Immature natural killer cell (primary cell): ENCODE data around the gene CCL26. TPM values are rescaled to one million over a fixed set of nuclear protein-coding genes. Genes with fewer than 3 reads are reported as not detected.
A peak's percentile ranks its signal among the peaks of the same experiment; 100 is the strongest.
"Not testable (repeated sequence)": the region's sequence is repeated elsewhere in the genome, so short reads cannot be mapped to it uniquely, and the experiment has no call there.

Experiments
- DNase-seq, 3 donors: peaks; one replicate each; pipeline ENCODE4 v3.0.0; 2022; ENCODE audit warnings: mixed read lengths in 1 of 3
- H3K27ac Mint-ChIP-seq, 6 donors: one replicate each; pipeline ENCODE4 v1.8.0; 2020; ENCODE audit warnings: mixed read lengths in 6 of 6, mild to moderate bottlenecking in 5 of 6, inconsistent platforms in 4 of 6, moderate library complexity in 3 of 6
- H3K27me3 Mint-ChIP-seq, 3 donors: one replicate each; pipeline ENCODE4 v1.8.0; 2020 to 2021; ENCODE audit warnings: low read depth in 3 of 3, mild to moderate bottlenecking in 3 of 3, mixed read lengths in 3 of 3, moderate library complexity in 3 of 3, inconsistent platforms in 1 of 3
- H3K36me3 Mint-ChIP-seq, 3 donors: one replicate each; pipeline ENCODE4 v1.8.0; 2020; ENCODE audit warnings: mixed read lengths in 3 of 3, inconsistent platforms in 2 of 3, mild to moderate bottlenecking in 2 of 3
- H3K4me1 Mint-ChIP-seq, 2 donors: one replicate each; pipeline ENCODE4 v1.8.0; 2020; ENCODE audit warnings: inconsistent platforms in 2 of 2, mild to moderate bottlenecking in 2 of 2, mixed read lengths in 2 of 2, moderate library complexity in 1 of 2
- H3K4me3 Mint-ChIP-seq, 5 donors: one replicate each; pipeline ENCODE4 v1.8.0; 2020; ENCODE audit warnings: mild to moderate bottlenecking in 5 of 5, mixed read lengths in 5 of 5, inconsistent platforms in 3 of 5, moderate library complexity in 3 of 5
- H3K9me3 Mint-ChIP-seq, 6 donors: one replicate each; pipeline ENCODE4 v1.8.0; 2020; ENCODE audit warnings: mild to moderate bottlenecking in 6 of 6, mixed read lengths in 6 of 6, inconsistent platforms in 4 of 6, moderate library complexity in 3 of 6
- polyA plus RNA-seq, 3 donors: library from polyadenylated mRNA; unstranded; fragments of 300-500 nt; fragmentation: Illumina TruSeq; gene quantifications; one replicate each; pipeline ENCODE4 v1.2.3, GENCODE V29; 2021

CCL26 gene
- polyA plus RNA-seq, 3 donors from 2014 or later, result not detected

DNA sequence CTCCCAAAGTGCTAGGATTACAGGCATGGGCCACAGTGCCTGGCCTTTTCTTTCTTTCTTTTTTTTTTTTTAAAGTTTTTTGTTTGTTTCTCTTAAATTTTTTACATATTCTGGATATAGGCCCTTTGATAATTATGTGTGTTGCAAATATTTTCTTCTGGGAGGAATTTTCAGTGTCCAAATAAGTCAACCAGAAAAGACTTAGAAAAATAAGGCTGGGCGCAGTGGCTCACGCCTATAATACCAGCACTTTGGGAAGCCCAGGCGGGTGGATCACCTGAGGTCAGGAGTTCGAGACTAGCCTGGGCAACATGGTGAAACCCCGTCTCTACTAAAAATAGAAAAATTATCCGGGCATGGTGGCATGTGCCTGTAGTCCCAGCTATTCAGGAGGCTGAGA lies 44.7 kb downstream of the CCL26 start:
- Mint-ChIP-seq H3K27ac (peak overlapping the region; percentile 84 to 95 (median 92)), H3K27me3 (peaks cover 5 to 22% (median 9%) of the 10 kb centered on the region in 3 donors), H3K4me1 (peaks cover 57 to 79% of the 10 kb centered on the region in 2 donors), H3K4me3 (peak overlapping the region; percentile 73 to 92 (median 81))
- not testable (repeated sequence) for DNase-seq, H3K36me3 Mint-ChIP-seq, H3K9me3 Mint-ChIP-seq

DNA sequence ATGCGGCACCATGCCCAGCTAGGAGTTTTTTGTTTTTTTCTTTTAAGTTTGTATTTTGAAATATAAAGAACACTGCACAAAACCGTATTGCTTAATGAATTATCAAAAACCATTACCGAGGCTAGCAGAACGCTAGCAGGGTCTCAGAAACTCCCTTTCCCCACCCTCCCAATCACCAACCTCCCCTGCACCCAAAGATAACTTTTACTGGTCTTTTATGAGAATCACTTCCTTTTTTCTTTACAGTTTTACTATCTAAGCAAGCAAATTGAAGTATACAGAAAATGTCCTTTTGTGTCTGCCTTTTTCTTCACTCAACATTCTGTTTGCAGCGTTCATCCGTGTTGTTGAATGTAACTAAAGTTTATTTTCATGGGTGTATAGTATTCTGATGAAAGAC lies 46.7 kb downstream of the CCL26 start:
- no peak for DNase-seq
- peak overlapping the region in 1 of 6 donors; percentile 63 for H3K27ac Mint-ChIP-seq
- peaks cover 5 to 17% (median 9%) of the 10 kb centered on the region in 3 donors for H3K27me3 Mint-ChIP-seq
- no peak overlapping the region for H3K4me3 Mint-ChIP-seq
- H3K36me3 Mint-ChIP-seq, result peaks cover 0 to 4% (median 0%) of the 10 kb centered on the region in 3 donors
- H3K9me3 Mint-ChIP-seq, result no peaks in the 10 kb centered on the region
- peaks cover 42 to 66% of the 10 kb centered on the region in 2 donors for H3K4me1 Mint-ChIP-seq

GRCh38 chr7:75723444-75723843 lies 48.6 kb downstream of the CCL26 start:
- peaks cover 3 to 7% (median 7%) of the 10 kb centered on the region in 3 donors for H3K27me3 Mint-ChIP-seq
- no peak for DNase-seq
- no peak overlapping the region for H3K27ac Mint-ChIP-seq
- H3K4me3 Mint-ChIP-seq, result no peak overlapping the region
- H3K9me3 Mint-ChIP-seq, result no peaks in the 10 kb centered on the region
- peaks cover 26 to 48% of the 10 kb centered on the region in 2 donors for H3K4me1 Mint-ChIP-seq
- H3K36me3 Mint-ChIP-seq, result peaks cover 0 to 7% (median 0%) of the 10 kb centered on the region in 3 donors

DNA sequence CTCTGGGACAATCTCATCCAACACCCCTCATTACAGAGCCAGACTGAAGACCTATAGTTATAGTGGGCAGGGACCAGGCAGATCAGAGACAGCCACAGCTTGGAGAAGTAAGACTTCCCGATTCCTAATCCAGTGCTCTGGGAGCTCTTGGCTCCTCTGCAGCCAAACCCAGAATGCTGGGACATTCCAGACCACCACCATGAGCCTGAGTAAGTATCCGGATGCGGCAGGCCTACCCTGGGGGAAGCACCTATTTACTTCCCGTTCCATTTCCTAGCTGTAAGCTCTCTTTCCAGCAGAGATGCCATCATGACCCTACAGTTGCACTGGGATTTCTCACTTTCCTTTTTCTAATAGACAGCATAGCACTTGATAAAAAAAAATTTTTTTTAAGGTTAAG lies 49.6 kb downstream of the CCL26 start:
- Mint-ChIP-seq H3K9me3 (no peaks in the 10 kb centered on the region), H3K36me3 (peaks cover 0 to 8% (median under 1%) of the 10 kb centered on the region in 3 donors)

DNA sequence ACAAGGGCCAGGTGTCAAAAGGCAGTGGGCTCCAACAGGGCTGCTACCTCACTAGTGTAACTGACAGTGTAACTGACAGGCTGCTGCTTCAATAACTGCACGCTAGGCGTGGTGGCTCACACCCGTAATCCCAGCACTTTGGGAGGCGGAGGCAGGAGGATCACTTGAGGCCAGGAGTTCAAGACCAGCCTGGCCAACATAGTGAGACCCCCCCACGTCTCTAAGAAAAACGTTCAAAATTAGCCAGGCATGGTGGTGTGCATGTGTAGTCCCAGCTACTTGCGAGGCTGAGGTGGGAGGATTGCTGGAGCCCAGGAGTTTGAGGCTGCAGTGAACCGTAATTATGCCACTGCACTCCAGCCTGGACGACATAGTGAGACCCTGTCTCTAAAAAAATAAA lies 50.1 kb downstream of the CCL26 start:
- H3K4me3 Mint-ChIP-seq, result not testable (repeated sequence)
- Mint-ChIP-seq H3K4me1 (peaks cover 12 to 33% of the 10 kb centered on the region in 2 donors), H3K27ac (peak overlapping the region in 1 of 6 donors; percentile 38)

More for the DNA sequence above, 49.6 kb downstream of the CCL26 start:
- no peak overlapping the region for H3K4me3 Mint-ChIP-seq
- no peak for DNase-seq
- no peaks in the 10 kb centered on the region for H3K27me3 Mint-ChIP-seq
- H3K27ac Mint-ChIP-seq, result no peak overlapping the region
- H3K4me1 Mint-ChIP-seq, result peaks cover 15 to 38% of the 10 kb centered on the region in 2 donors

DNA sequence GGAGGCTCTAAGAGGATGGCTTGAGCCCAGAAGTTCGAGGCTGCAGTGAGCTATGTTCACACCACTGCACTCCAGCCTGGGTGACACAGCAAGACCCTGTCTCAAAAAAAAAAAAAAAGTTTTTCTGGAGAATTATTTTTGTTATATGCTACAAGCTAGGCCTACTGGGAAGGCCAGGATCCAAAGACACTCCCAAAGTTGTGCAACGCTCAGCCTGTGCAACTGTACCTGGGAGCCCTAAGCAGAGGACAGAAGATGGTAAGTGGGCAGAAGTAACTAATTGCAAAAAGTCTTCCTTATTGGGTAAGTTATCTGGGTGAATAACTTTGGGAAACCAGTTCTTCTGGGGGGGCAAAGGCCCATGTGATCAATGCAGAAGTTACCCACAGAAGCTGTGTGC lies 50.6 kb downstream of the CCL26 start:
- Mint-ChIP-seq H3K9me3 (no peaks in the 10 kb centered on the region), H3K4me1 (peaks cover 12 to 31% of the 10 kb centered on the region in 2 donors), H3K36me3 (peaks cover 0 to 12% (median 6%) of the 10 kb centered on the region in 3 donors), H3K27me3 (no peaks in the 10 kb centered on the region), H3K27ac (peak overlapping the region in 1 of 6 donors; percentile 38), H3K4me3 (no peak overlapping the region)
- DNase-seq, result no peak

More for the DNA sequence above, 50.1 kb downstream of the CCL26 start:
- not testable (repeated sequence) for H3K9me3 Mint-ChIP-seq, H3K27me3 Mint-ChIP-seq, DNase-seq
- H3K36me3 Mint-ChIP-seq, result peaks cover 0 to 12% (median 5%) of the 10 kb centered on the region in 3 donors

GRCh38 chr7:75719626-75720025 lies 52.4 kb downstream of the CCL26 start:
- H3K27ac Mint-ChIP-seq, result peak overlapping the region in 1 of 6 donors; percentile 35
- H3K9me3 Mint-ChIP-seq, result peaks cover 0 to 2% (median 0%) of the 10 kb centered on the region in 6 donors
- peaks cover 4 to 24% (median 13%) of the 10 kb centered on the region in 3 donors for H3K36me3 Mint-ChIP-seq
- H3K27me3 Mint-ChIP-seq, result peaks cover 0 to 1% (median 1%) of the 10 kb centered on the region in 3 donors
- no peak for DNase-seq
- peaks cover 9 to 26% of the 10 kb centered on the region in 2 donors for H3K4me1 Mint-ChIP-seq
- no peak overlapping the region for H3K4me3 Mint-ChIP-seq

Other genes starting within 250 kb of the CCL26 start
- gene HIP1, start 33.3 kb downstream of the CCL26 start, polyA plus RNA-seq, result 10 to 100 TPM in 1 of 3 donors, 1 to 10 TPM in 2; 3.9 to 13.3 (median 5.9) TPM
- gene CCL24, start 41.6 kb upstream of the CCL26 start, polyA plus RNA-seq, result not detected
- gene RHBDD2, start 106.8 kb upstream of the CCL26 start, polyA plus RNA-seq, result 100 to 1,000 TPM in 2 of 3 donors, 10 to 100 TPM in 1; 79.5 to 161 (median 104) TPM
- gene POR, start 142.9 kb upstream of the CCL26 start, polyA plus RNA-seq, result 10 to 100 TPM; 49.5 to 68.9 (median 64.4) TPM
- 10 to 100 TPM; 35.1 to 53.8 (median 47.6) TPM for gene TMEM120A, start 222.4 kb upstream of the CCL26 start, polyA plus RNA-seq